ENCODE measurements around the gene FHIT.
A peak's percentile ranks its signal among the peaks of the same experiment; 100 is the strongest.
"Not testable (repeated sequence)": the region's sequence is repeated elsewhere in the genome, so short reads cannot be mapped to it uniquely, and the experiment has no call there.

Gene FHIT

DNA sequence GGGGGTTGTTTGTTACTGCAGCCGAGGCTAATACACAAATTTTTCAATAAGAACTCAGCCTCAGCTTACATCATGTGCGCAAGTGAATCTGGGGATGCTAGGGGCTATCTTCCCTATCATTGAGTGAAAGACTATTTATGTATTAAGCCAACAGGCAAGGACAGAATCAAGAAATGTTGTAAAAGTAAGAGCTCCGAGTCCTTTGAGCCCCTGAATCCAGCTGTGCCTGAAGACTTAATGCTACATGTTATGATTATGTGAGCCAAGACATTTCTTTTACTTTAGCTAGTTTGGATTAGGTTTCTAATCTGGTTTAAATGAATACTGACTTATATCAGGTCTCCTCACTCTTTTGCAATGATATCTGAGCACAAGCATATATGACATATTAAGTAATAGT lies 1418.5 kb downstream of the FHIT start:
- no peak for DNase-seq

DNA sequence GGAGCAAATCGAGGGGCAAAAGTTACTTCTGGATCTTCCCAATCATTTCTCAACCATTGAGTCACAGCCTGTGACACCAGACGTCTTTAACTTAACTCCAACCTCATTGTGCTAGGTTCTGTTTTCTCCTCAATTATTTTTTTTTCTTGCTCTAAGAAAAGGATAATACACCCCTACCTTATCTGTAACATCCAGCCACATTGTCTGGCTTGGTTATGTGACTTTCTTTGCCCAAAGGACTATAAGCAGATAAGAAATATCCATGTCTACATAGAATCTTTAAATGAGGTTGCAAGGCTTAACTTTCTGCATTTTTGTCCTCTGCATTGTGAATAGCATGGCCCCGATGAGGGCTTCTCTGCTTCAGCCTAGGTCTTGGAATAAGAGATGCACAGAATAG lies 1419.0 kb downstream of the FHIT start:
- no peak for DNase-seq

DNA sequence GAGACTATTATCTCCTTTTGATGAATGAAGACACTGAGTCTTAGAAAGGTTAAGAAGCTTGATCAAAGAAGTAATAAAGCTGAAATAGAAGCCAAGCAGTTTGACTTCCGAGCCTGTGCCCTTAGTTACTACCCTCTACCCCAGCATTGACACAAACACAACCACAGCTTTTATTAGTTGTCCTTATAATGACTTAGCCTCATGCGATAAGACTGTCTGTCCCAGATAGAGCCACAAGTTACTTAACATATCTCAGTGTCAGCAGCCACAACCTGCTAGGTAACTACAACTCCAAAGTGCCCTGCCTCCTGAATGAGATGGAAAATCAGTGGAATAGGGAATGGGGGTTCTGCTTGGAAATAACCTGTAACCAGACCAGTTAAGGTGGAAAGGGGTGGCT lies 1419.9 kb downstream of the FHIT start:
- no peak for DNase-seq

DNA sequence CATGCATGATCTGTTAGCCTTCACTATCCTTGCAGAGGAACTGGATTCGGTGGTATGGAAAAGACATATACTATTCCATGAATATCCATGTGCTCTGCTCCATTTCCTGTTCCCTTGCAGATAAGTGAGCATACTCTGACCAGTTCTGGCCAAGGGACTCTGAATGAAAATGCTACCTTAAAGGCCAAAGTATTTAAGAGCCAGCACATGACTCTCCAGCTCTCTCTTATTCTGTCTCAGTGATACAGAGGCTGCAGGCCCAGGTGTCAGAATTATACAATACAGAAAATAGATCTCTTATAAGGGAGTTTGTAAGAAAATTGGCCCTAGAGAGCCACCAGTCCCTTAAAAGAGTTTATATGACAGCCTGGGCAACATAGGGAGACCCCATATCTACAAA lies 1421.7 kb downstream of the FHIT start:
- no peak for DNase-seq

- DNase-seq = no peak
These were observed 1426.4 kb downstream of the FHIT start for GRCh38 chr3:59824876-59825275.

- peak; percentile 2 for DNase-seq
These were observed 1430.0 kb downstream of the FHIT start for GRCh38 chr3:59821274-59821673.

DNA sequence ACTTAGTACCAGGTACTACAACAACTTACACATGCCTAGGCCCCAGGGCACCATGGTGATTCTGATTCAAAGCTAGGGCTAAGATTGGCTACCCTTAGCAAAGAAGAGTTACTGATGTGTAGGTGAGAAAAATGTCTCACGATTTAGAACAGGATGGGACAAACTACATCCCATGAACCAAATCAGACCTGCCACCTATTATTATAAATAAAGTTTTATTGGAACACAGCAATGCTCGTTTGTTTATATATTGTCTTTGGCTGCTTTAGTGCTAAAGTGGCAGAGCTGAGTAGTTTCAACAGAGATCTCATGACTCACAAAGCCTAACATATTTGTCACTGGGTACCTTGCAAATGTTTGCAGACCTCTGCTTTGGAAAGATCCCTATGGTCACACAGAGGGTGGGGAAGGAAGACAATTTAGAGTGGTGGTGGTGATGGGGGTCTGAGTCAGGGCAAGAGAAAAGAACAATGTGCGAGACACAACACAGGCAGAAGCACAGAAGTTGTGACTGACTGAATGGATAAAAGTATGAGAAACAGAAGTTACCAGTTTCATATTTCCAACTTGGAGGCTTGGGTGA lies 1430.8 kb downstream of the FHIT start:
- DNase-seq = peak; percentile 1

DNA sequence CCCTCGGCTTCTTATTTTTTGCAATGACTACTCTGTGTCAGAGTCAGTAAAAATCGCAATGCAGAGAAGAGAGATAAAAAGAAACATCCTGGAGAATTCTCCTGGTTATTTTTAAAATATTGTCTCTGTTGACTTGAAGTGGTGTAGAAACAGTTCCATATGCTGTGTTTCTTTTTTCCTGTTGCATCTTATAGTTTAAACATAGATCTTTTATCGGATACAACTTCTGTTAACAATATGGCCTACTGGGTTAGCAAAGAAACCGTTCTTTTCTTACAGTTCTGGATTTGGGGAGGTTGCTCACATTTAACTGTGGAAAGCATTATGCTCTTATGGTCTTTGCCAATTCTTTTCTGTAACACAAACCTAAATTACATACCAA lies 1432.3 kb downstream of the FHIT start:
- no peak for DNase-seq

DNA sequence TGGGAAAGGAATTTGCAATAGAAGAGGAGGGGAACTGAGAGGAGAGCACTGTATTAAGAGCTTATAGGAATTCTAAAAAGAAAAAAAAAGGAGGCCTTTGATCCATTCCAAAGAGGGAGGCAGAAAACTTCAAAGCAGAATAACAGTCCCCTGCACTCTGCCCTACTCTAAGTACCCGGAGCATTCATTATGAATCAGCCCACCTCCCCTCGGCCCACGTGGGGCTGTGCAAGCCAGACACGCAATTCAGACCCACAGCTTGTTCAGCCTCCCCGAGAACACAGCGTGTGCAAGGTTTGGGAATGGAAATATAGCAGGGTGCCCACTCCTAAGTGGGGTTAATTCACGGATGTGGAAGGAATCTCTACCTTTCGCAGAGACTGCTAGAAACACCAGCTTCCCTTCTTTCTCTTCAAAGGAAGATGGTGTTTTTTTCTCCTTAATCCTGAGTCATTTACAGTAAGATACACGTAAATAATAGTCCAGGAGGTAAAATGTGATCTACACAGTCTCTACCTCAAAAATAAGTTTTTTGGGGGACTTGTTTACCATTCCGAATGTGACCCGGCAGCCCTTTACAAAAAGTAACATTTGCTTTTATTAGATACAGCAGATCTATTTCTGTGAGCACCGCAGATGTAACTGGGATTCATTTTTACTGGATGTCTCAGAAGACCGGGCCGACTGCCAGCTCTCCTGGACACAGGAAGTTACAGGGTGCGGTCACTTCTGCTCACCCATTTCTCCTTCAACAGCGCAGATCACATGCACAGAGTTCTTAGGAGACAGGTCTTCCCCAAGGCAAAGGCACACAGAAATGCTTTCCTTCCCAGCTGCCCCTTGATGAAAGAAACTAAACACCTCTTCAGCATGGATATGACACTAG lies 1433.0 kb downstream of the FHIT start:
- peak; percentile 9 for DNase-seq

DNA sequence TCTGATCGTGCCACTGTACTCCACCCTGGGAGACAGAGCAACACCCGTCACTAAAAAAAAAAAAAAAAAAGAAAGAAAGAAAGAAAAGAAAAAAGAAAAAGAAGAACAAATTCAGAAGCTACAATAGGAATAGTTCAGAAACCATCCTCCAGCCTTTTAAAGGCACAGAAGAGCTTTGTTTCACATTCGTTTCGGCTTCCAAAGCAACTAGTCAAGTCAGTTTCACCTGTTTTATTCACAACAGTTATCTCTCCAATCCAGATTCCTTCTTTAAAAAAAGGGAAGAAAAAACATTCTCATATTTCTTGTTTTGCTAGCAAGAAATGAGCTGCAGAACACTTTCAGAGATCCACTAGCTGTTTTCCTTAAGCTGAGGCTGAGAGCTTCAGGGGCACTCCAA lies 1433.7 kb downstream of the FHIT start:
- DNase-seq = no peak

- peak; percentile 80 for DNase-seq
These were observed 1434.9 kb downstream of the FHIT start for GRCh38 chr3:59816312-59816711.

DNA sequence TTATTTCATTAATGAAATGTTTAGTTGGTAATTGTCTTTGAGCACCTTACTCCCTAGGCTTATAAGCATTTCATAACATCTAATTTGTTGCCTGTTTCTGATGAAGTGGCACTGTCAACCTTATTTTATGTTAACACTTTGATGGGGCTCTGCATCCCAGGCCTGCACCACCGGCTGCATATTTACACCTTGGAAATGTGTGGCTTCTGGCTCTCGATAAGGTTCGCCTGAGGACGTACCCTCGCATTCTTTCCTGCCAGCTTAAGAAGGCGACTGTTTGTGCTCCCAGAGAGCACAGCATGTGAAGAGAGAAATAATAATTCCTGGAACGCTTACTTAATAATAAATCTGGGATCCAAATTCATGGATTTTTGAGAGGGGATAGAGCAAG lies 1438.1 kb downstream of the FHIT start:
- DNase-seq = no peak

GRCh38 chr3:59812237-59813147 lies 1438.8 kb downstream of the FHIT start:
- no peak for DNase-seq

DNA sequence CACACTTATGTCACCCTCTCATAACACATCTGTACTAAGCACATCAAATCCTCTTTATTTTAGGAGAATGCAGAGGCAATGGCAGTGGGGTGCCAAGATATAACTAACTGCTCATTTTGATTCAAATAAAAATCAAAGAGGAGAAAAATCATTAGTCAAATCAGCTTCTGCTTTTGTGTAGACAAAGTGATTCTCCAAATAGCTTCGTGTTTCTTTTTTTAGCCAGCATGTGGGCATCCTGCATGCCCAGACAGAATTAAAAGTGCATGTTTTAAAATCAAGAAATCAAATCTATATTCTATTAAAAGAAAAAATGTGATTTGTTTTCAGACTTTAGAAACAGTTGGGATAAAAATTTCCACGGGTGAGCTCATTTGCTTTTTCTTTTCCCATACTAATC lies 1440.1 kb downstream of the FHIT start:
- DNase-seq = no peak

DNA sequence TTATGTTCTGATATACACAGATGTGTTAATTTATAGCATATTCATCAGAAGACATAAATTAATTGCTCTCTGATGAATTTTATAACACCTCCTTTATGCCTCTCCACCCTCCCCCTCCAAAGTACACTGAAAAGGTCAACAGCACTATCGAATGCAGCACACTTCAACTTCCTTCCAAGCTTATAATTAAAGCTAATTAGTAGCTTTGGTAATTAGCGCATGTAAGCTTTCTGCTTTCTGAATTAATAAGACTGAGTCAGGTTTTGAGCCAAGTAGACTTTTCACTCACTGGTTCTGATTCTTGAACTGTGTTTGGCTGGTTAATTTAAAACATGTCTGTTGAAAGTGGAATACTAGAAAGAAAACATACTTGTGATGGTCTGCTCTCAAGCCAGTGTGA lies 1440.6 kb downstream of the FHIT start:
- no peak for DNase-seq

DNA sequence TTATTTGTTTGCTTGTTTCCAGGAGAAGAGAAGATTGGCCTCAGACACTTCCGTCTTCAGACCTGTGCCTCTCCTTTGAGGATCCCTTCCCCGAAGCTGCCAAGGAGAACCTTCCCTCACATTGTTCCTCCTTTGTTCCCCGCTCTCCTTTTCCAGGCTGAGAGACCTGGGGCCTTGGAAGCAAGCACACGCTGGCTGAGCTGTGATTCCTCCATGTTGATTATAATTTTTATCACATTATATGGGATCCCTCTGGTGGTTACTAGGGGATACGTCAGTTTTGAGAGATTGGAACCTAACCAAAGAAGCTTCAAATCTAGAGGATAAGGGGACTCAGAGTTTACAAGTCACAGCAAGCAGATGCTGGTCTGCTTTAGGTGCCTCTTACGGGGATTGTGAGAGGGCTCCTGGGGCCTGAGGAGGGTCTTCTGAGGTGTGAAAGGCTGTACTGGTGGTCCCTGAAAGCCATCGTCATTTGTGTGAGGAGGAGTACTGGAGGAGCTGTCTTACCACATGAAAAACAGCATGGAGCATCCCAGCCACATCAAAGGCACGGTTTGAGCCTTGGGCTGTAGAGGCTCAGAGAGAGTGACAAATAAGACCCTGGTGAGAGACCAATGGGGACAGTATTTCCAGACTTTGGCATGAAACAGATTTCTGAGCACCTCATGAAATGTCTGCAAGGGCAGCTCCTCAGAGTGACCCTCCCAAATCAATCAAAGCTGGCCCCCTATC lies 1441.4 kb downstream of the FHIT start:
- peak; percentile 48 for DNase-seq

GRCh38 chr3:59809016-59809415 lies 1442.2 kb downstream of the FHIT start:
- DNase-seq = no peak

DNA sequence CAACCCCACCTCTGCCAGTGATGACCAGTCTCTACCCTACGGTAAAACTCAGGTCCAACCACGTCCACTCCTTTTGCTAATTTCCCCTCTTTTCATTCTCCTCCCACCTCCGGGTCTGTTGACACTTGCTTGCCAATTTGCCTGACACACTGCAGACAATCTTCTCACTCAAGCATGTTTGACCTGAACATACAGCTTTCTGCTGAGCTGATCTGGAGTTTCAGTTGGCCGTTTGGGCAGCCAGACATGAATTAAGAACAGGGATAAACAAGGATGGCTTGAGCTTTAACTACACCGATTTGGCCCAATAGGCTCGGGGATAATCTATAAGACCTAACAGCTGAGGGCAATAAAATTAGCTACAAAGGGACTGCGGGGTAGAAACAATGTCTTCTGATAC lies 1442.8 kb downstream of the FHIT start:
- no peak for DNase-seq

GRCh38 chr3:59803268-59803667 lies 1448.0 kb downstream of the FHIT start:
- DNase-seq = no peak

DNA sequence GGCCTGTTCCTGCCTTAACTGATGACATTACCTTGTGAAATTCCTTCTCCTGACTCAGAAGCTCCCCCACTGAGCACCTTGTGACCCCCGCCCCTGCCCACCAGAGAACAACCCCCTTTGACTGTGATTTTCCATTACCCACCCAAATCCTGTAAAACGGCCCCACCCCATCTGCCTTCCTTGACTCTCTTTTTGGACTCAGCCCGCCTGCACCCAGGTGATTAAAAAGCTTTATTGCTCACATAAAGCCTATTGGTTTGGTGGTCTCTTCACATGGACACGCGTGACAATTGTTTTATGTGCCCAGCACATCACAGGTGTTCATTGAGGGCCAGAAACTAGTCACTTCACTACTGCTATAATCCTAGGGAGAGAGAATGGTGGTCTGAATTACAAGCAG lies 1448.8 kb downstream of the FHIT start:
- DNase-seq = not testable (repeated sequence)

GRCh38 chr3:59802045-59802444 lies 1449.2 kb downstream of the FHIT start:
- DNase-seq = no peak

- no peak for DNase-seq
These were observed 1450.8 kb downstream of the FHIT start for GRCh38 chr3:59800481-59800880.

All from DMS53 (cell line).